Globus pallidus (tissue), 1 donor: ENCODE data around the gene LRP6.
"Not testable (repeated sequence)": the region's sequence is repeated elsewhere in the genome, so short reads cannot be mapped to it uniquely, and the experiment has no call there.

ENCODE experiments used
- DNase-seq: peaks from one replicate; pipeline ENCODE4 v3.0.0-alpha.2; 2015; ENCODE audit warnings: low spot score

The LRP6 gene

GRCh38 chr12:12180575-12180974, 86.3 kb downstream of the LRP6 start:
- no peak for DNase-seq

DNA sequence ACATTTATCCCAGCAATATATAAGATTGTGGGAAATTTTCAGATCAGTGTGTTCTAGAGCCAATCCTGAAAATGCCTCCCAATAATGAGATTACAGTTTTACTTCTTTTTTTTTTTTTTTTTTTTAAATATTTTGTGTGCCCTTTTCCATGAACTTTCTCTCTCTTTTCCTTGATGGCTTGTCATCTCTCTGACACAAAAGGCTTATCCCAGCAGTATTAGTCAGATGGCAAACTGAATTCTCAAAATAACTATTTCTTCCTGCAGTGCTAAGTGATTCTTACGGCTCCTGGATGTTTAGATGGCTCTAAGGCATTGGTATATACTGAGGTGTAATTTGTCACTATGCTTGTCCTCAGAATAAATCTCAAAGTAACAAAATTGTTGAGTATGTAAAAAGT, 86.7 kb downstream of the LRP6 start:
- no peak for DNase-seq

- no peak for DNase-seq
These were observed 88.3 kb downstream of the LRP6 start for GRCh38 chr12:12178559-12178958.

- DNase-seq, result no peak
These were observed 90.4 kb downstream of the LRP6 start for GRCh38 chr12:12176402-12176801.

GRCh38 chr12:12171991-12172511, 94.8 kb downstream of the LRP6 start:
- DNase-seq, result no peak

DNA sequence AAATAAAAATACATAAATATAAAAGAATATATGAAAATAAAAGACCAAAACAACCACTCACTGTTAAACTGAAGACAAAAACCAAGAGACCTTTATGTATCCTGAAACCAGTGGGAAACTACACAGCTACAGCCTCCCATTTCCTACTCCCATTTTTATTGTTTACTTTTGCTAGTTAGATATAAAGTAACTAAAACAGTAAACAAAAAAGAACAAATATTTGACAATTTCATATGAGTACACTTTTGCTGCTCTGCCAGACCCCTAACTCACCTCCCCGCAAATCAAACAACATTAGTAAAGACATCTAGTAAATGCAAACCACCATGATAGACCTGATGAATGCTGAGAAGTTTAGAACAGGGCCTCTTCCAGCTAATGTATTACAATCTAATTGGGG, 99.0 kb downstream of the LRP6 start:
- DNase-seq, result no peak

- no peak for DNase-seq
These were observed 100.1 kb downstream of the LRP6 start for GRCh38 chr12:12166751-12167150.

DNA sequence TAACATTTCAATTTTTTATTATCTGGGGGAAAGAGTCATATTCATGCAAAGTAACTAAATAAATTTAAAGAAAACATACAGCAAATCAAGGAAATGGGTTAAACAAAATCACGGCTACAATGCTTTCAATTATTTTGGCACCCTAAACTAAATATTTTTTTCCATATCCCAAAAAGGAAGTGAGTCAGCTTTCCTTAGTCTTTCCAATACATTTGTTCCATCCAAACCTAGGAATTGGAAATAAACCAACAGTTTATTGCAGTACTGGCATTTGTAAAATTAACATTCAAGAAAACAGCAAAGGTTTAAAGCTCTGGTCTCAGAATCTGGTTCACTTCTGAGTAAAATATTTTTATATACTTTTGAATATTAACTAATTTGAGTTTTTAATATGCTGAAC, 106.9 kb downstream of the LRP6 start:
- DNase-seq, result no peak

- no peak for DNase-seq
These were observed 108.0 kb downstream of the LRP6 start for GRCh38 chr12:12158858-12159257.

- DNase-seq, result no peak
These were observed 109.4 kb downstream of the LRP6 start for GRCh38 chr12:12157424-12157823.

- no peak for DNase-seq
These were observed 110.0 kb downstream of the LRP6 start for GRCh38 chr12:12156828-12157227.

GRCh38 chr12:12156116-12156515, 110.7 kb downstream of the LRP6 start:
- no peak for DNase-seq

DNA sequence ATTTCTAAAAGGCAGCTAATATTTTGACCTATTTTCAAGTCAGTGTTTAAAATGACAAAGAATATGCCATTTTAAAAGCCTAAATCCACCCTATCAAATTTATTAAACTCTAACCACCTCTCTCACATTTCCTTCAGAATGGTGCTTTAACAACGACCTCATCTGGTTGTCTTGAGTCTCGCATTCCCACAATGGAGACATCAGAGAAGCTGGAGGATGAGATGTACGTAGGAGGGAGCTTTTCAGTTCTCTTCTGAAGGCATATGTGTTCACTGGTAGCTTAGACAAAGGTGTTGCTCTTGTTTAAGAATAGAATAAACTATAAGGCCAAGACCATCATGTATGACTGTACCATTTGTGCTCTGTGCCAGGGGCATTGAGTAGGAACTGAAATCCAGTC, 113.2 kb downstream of the LRP6 start:
- no peak for DNase-seq

DNA sequence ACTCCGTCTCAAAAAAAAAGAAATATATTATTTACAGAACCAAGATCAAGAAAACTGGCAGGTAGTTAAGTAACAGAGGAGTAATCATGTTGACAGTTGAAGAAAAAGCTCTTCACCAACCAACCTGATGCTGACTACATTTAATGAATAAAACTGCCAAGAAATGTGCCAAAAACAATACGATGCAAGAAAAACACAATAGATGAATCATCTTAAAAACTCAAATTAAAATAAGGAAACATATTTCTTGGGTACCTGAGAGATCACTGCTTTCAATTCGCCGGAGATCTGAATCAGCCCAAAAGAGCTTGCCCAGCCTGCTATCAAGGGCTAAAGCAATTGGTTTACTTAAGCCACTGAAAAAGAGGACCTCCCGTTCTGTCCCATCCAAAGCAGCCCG, 119.7 kb downstream of the LRP6 start:
- DNase-seq, result no peak

- not testable (repeated sequence) for DNase-seq
These were observed 122.3 kb downstream of the LRP6 start for GRCh38 chr12:12144531-12144930.

DNA sequence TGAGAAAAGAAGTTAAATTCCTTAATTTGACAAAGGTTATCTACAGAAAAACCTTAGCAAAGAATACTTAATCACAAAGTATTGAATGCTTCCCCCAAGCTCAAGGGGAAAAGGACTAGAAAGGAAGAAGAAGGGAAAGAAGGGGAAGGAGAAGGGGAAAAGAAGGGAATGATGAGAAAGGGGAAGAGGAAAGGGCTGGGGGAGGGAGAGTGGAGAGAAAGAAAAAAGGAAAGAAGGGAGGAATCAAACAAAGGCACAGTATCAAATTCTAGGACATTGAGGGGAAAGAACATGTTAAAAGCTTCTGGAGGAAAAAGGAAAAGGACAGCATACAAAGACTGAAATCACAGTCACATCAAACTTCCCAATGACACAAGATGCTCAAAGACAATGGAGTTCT, 125.8 kb downstream of the LRP6 start:
- DNase-seq, result no peak

DNA sequence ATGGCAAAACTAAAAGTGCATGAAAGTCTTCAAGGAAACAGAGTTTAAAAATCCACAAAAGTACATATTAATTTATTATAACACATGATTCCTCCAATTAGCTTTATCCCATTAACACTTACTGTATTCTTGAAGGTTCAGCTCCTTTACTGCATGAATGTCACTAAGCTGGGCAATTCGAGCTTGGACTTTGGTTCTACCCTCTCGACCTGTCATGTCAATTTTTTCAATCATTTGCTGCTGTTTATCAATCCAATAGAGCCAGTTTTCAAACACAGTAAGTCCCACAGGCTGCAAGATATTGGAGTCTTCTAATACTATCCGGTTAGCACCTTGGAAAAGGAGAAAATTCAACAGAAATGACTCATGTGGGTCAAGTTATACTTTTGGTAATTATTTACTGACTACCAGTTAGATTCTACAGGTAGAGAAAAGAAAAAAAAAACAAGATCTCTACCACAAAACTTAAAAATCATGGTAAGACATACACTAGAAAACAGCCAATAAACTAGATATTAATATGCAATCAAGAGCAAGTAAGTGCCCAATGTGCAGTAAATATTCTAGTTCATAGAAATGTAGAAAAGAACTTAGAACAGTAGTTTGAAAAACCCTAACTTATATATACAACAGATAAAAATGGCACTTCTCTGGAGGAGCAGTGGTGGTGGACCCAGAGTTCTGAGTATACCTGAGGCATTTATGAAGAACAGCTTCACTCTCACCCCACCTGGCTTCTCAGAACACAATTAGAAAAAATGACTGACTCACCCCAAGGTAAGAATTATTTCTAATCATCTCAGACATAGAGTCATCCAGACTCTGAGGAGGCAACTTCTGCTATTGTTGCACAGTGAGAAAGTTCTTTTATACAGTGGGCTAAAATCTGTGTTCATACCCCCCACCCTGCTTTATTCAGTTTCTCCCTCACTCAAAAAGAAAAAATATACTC, 128.4 kb downstream of the LRP6 start:
- DNase-seq, result no peak

- DNase-seq, result no peak
These were observed 133.1 kb downstream of the LRP6 start for GRCh38 chr12:12133785-12134184.

- no peak for DNase-seq
These were observed 133.6 kb downstream of the LRP6 start for GRCh38 chr12:12133259-12133658.

DNA sequence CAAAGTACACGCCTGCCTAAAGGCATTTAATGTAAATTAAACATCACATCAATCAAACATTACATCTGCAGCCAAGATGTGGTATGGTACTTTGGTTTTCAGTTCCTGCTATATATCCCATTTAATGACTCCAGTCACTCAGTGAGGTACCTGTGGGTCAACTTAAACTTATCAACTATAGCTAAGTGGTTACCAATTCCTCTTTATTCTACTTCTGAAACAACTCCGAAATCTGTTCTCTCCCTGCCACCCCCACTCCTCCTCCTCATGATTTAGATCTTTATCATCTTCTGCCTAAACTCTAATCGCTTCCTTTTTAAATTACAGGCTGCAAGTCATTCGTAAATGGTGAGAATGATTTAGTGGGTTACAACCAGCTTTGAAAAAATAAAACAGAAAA, 138.2 kb downstream of the LRP6 start:
- no peak for DNase-seq

- DNase-seq, result no peak
These were observed 139.5 kb downstream of the LRP6 start for GRCh38 chr12:12127304-12127703.

DNA sequence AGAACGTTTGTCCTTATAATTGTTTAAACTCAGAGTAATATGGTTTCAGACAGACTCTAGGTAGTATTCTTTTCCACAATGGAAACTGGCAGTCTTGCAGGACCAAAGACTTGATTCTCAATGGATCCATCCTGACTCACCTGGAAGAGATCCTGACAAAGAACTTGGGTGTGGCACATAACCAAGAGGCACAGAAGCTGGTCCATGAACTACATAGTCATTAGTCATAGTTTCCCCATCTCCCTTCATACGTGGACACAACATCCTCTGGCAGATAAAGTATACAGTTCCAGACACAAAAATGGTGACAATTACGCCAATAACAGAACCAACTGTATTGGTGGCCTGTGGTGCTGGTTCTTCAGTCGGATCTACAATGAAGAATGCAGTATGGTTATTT, 140.3 kb downstream of the LRP6 start:
- no peak for DNase-seq

GRCh38 chr12:12123036-12123604, 143.7 kb downstream of the LRP6 start:
- no peak for DNase-seq
